Transverse colon (tissue), 4 donors: ENCODE results near the gene NOL9.

ENCODE experiments used
- CTCF ChIP-seq, 5 experiments: fragments of 200-600 bp in 3 of 5; fragments of 450-650 bp in 2 of 5; sonication (generic) in 3 of 5; IDR thresholded peaks; 1 replicate in 2 of 5; 2 replicates in 3 of 5; pipeline ENCODE4 v1.5.1; 2016 to 2017; ENCODE audit warnings: antibody characterized with exemption in 5 of 5, inconsistent platforms in 3 of 5, mild to moderate bottlenecking in 2 of 5, moderate library complexity in 1 of 5
- POLR2A ChIP-seq: fragments of 450-650 bp; IDR thresholded peaks from one replicate; pipeline ENCODE4 v1.6.1; 2016; ENCODE audit warnings: antibody characterized with exemption, mild to moderate bottlenecking, moderate library complexity
- POLR2AphosphoS5 ChIP-seq, 3 donors: sonication (generic); formaldehyde crosslinking; IDR thresholded peaks; one replicate each; pipeline ENCODE4 v1.6.1; 2016; ENCODE audit warnings: antibody characterized with exemption in 3 of 3

GRCh38 chr1:6588128-6588892, 34.0 kb upstream of the NOL9 start:
- TF ChIP-seq POLR2A (no peak), CTCF (IDR thresholded peaks at IDR 0.05) (no peak), POLR2AphosphoS5 (IDR thresholded peaks at IDR 0.05) (no peak)
